PFSK-1 (cell line): ENCODE data around the gene SHMT1.
A peak's percentile ranks its signal among the peaks of the same experiment; 100 is the strongest.

Experiments used
- FOXP2 ChIP-seq: optimal IDR thresholded peaks from 2 replicates; pipeline ENCODE3; 2011; ENCODE audit warnings: borderline replicate concordance, control low read depth, inconsistent platforms; ENCODE audit not compliant: insufficient read depth; ENCODE audit errors: extremely low read length, extremely low read depth
- POLR2AphosphoS5 ChIP-seq: IDR thresholded peaks from 2 replicates; pipeline ENCODE4 v1.6.1; 2012; ENCODE audit warnings: low read depth, mild to moderate bottlenecking, control low read depth, low read length, moderate library complexity
- REST ChIP-seq, 2 experiments: IDR thresholded peaks; 2 replicates each; pipeline versions ENCODE4 v1.6.1 to v1.8.0; 2011 to 2012; ENCODE audit warnings: low read depth in 2 of 2, low read length in 2 of 2, control low read depth in 1 of 2, inconsistent platforms in 1 of 2, mild to moderate bottlenecking in 1 of 2, moderate library complexity in 1 of 2; ENCODE audit not compliant: insufficient read depth in 1 of 2
- SIN3A ChIP-seq: IDR thresholded peaks from 2 replicates; pipeline ENCODE4 v1.6.1; 2012; ENCODE audit warnings: mild to moderate bottlenecking, low read length, moderate library complexity, borderline replicate concordance; ENCODE audit not compliant: insufficient read depth
- TAF1 ChIP-seq: IDR thresholded peaks from 2 replicates; pipeline ENCODE4 v1.6.1; 2012; ENCODE audit warnings: low read length, control low read depth, borderline replicate concordance; ENCODE audit not compliant: insufficient read depth

The SHMT1 gene

GRCh38 chr17:18314059-18314730 lies 49.2 kb downstream of the SHMT1 start:
- TF ChIP-seq REST (IDR thresholded peaks at IDR 0.05; ENCODE audit: insufficient read depth in 1 of 2, low read depth in 2 of 2, low read length in 2 of 2) (no peak), FOXP2 (no peak), TAF1 (no peak), POLR2AphosphoS5 (no peak), SIN3A (no peak)

- TF ChIP-seq POLR2AphosphoS5: no peak
- TF ChIP-seq TAF1: no peak
- TF ChIP-seq REST (IDR thresholded peaks at IDR 0.05; ENCODE audit: insufficient read depth in 1 of 2, low read depth in 2 of 2, low read length in 2 of 2): no peak
- no peak for TF ChIP-seq FOXP2
- no peak for TF ChIP-seq SIN3A
These were observed 54.1 kb downstream of the SHMT1 start for GRCh38 chr17:18309202-18309601.

DNA sequence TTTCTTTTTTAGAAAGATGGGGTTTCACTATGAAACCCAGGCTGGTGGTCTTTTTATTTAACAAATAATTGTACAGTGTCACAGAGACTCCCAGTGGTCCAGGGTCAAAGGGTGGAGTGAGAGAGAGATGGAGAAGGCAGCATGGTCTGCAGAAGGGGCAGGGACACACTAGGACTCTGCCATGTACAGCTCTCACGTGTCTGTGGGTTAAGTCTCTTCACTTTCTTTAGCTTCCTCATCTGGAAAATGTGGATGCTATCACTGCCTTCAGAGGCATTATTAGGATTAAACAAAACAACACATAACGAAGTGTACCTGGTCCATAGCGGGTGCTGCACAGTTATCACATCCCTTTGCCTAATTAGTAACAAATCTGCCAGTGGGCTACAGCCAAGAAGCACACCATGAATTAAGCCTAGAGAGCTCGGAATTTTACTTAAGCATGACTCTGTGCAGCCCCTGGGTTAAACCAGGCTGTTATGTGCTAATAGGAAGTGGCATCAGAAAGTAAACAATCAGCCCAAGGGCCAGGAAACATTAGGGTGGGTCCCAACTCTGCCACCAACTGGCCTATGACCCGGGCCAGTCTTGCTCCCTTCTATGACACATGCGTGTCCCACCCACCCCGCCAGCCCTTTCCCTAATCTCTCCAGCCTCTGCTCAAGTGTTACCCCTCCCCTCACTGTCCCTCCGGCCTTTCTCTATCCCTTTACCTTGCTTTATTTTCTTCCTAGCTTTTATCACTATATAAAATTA lies 62.4 kb downstream of the SHMT1 start:
- TF ChIP-seq POLR2AphosphoS5 (peak; percentile 34; the same call in 1 of the 2 replicates), TAF1 (no peak)

DNA sequence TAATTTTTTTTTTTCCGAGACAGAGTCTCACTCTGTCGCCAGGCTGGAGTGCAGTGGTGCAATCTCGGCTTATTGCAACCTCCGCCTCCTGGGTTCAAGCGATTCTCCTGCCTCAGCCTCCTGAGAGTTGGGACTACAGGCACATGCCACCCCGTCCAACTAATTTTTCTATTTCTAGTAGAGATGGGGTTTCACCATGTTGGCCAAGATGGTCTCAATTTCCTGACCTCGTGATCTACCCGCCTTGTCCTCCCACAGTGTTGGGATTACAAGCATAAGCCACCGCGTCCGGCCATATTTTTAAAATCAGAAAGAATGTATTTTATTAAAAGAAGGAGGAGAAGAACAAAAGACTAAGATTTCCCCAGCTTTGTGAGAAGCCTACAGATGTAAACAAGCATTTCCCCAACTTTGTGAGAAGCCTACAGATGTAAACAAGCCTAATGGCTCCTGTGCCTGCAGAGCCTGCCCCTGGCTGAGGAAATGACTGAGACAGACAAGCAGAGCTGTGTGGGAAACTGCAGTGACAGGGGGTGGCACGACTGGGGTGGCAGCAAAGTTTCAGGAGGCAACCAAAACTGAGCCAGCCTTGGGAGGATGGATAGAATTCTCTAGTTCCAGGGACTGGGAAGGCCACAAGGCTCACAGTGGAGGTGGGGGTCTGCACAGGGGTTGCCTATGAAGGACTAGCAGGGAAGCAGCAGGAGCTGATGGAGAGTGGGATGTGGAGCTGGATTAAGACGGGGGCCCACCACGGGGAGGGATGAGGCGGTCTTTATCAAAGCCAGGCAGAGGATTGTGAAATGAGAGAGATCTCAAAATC lies 71.4 kb downstream of the SHMT1 start:
- no peak for TF ChIP-seq SIN3A

GRCh38 chr17:18285296-18285695 lies 78.1 kb downstream of the SHMT1 start:
- no peak for TF ChIP-seq POLR2AphosphoS5
- TF ChIP-seq FOXP2: no peak
- TF ChIP-seq TAF1: no peak
- TF ChIP-seq SIN3A: no peak

- TF ChIP-seq POLR2AphosphoS5: no peak
- TF ChIP-seq FOXP2: no peak
- no peak for TF ChIP-seq TAF1
- TF ChIP-seq SIN3A: no peak
- TF ChIP-seq REST (IDR thresholded peaks at IDR 0.05; ENCODE audit: insufficient read depth in 1 of 2, low read depth in 2 of 2, low read length in 2 of 2): no peak
These were observed 81.6 kb downstream of the SHMT1 start for GRCh38 chr17:18281788-18282187.
